H1 (cell line): ENCODE data around the gene FOXP4. TPM values are rescaled to one million over a fixed set of nuclear protein-coding genes. Genes with fewer than 3 reads are reported as not detected.

Source experiments
- CTCF ChIA-PET: fragments of 300-600 bp; sonication (Branson Sonifier 250); formaldehyde crosslinking; loops from one replicate; lab custom pipeline; 2021; ENCODE audit not compliant: partially characterized antibody; lab: Charles Lee
- POLR2A ChIA-PET: fragments of 300-600 bp; sonication (Branson Sonifier 250); formaldehyde crosslinking; loops from one replicate; lab custom pipeline; 2021; ENCODE audit warnings: inconsistent platforms; ENCODE audit not compliant: partially characterized antibody; lab: Charles Lee
- DNase-seq, 2 experiments: peaks; one replicate each; pipeline versions ENCODE4 v3.0.0 to v3.0.0-alpha.2; 2010 to 2022; ENCODE audit warnings: low spot score in 2 of 2, low read depth in 1 of 2, mixed read lengths in 1 of 2
- FAIRE-seq: peaks from 2 replicates; lab custom pipeline; 2011; peaks lifted over from hg19 to GRCh38; lab: Jason Lieb, UNC
- H2AFZ ChIP-seq: 2 replicates; pipeline ENCODE4 v1.8.1; 2012; ENCODE audit warnings: low read length, inconsistent platforms
- H2AK5ac ChIP-seq: 2 replicates; pipeline ENCODE4 v1.6.1; 2013; ENCODE audit warnings: low read depth, low read length
- H2BK120ac ChIP-seq: replicated peaks from 2 replicates; pipeline ENCODE3; 2013; ENCODE audit warnings: low read depth, low read length, inconsistent platforms
- H2BK12ac ChIP-seq: 2 replicates; pipeline ENCODE4 v1.6.1; 2013; ENCODE audit warnings: low read depth, low read length
- H2BK15ac ChIP-seq: 2 replicates; pipeline ENCODE4 v1.6.1; 2013; ENCODE audit warnings: low read length
- H2BK20ac ChIP-seq: 2 replicates; pipeline ENCODE4 v1.6.1; 2013; ENCODE audit warnings: low read length
- H2BK5ac ChIP-seq: 2 replicates; pipeline ENCODE4 v1.6.1; 2013; ENCODE audit warnings: low read depth, low read length
- H3K14ac ChIP-seq: 2 replicates; pipeline ENCODE4 v1.6.1; 2013; ENCODE audit warnings: inconsistent platforms; ENCODE audit not compliant: insufficient read length
- H3K18ac ChIP-seq: 2 replicates; pipeline ENCODE4 v1.6.1; 2013; ENCODE audit warnings: low read length; ENCODE audit errors: extremely low read depth
- H3K23ac ChIP-seq: 2 replicates; pipeline ENCODE4 v1.6.1; 2013; ENCODE audit warnings: inconsistent platforms; ENCODE audit not compliant: insufficient read length
- H3K23me2 ChIP-seq: 2 replicates; pipeline ENCODE4 v1.6.1; 2013; ENCODE audit warnings: low read depth, low read length
- H3K27ac ChIP-seq: 2 replicates; pipeline ENCODE4 v1.6.1; 2011; ENCODE audit warnings: low read depth, low read length, inconsistent platforms
- H3K27me3 ChIP-seq, 4 experiments: replicated peaks in 1 of 4; 1 replicate in 1 of 4; 2 replicates in 3 of 4; pipeline versions ENCODE4 v1.6.1 to v1.8.1; 2011 to 2013; ENCODE audit warnings: low read length in 3 of 4, mild to moderate bottlenecking in 3 of 4, inconsistent platforms in 2 of 4, mixed read lengths in 2 of 4, moderate library complexity in 1 of 4; ENCODE audit not compliant: control insufficient read depth in 3 of 4, insufficient read depth in 3 of 4; ENCODE audit errors: extremely low read depth in 1 of 4
- H3K36me3 ChIP-seq, 4 experiments: 2 replicates each; pipeline versions ENCODE4 v1.6.1 to v1.8.1; 2011 to 2013; ENCODE audit warnings: mild to moderate bottlenecking in 4 of 4, low read length in 3 of 4, moderate library complexity in 2 of 4, control low read depth in 1 of 4, inconsistent platforms in 1 of 4; ENCODE audit not compliant: insufficient read depth in 4 of 4, control insufficient read depth in 2 of 4
- H3K4ac ChIP-seq: replicated peaks from 2 replicates; pipeline ENCODE3; 2013; ENCODE audit warnings: low read length, low read depth, mixed read lengths, inconsistent platforms; ENCODE audit not compliant: insufficient read length
- H3K4me1 ChIP-seq, 4 experiments: replicated peaks in 1 of 4; 1 replicate in 1 of 4; 2 replicates in 3 of 4; pipeline versions ENCODE4 v1.6.1 to v1.8.1; 2011 to 2013; ENCODE audit warnings: low read length in 3 of 4, inconsistent platforms in 2 of 4, mixed read lengths in 1 of 4; ENCODE audit not compliant: insufficient read depth in 4 of 4, control insufficient read depth in 3 of 4
- H3K4me2 ChIP-seq, 2 experiments: 2 replicates each; pipeline versions ENCODE4 v1.6.1 to v1.8.1; 2011 to 2013; ENCODE audit warnings: low read depth in 2 of 2, low read length in 2 of 2, control low read depth in 1 of 2, inconsistent platforms in 1 of 2, mild to moderate bottlenecking in 1 of 2; ENCODE audit not compliant: insufficient read depth in 1 of 2
- H3K4me3 ChIP-seq, 4 experiments: fragments of 200-600, 300-600 bp in 1 of 4; sonication (generic), shearing (Covaris generic), sonication (Bioruptor Twin) in 1 of 4; 2 replicates each; pipeline versions ENCODE4 v1.5.1 to v1.8.1; 2011 to 2016; ENCODE audit warnings: low read length in 4 of 4, low read depth in 3 of 4, control low read depth in 2 of 4, inconsistent platforms in 2 of 4, mild to moderate bottlenecking in 2 of 4, mixed read lengths in 1 of 4, moderate library complexity in 1 of 4; ENCODE audit not compliant: insufficient read depth in 2 of 4; ENCODE audit errors: extremely low read depth in 1 of 4
- H3K56ac ChIP-seq: replicated peaks from 2 replicates; pipeline ENCODE3; 2013; ENCODE audit warnings: low read depth, mild to moderate bottlenecking, mixed read lengths, low read length, inconsistent platforms; ENCODE audit not compliant: insufficient read length
- H3K79me1 ChIP-seq: 2 replicates; pipeline ENCODE4 v1.6.1; 2013; ENCODE audit warnings: low read depth, low read length, control low read depth
- H3K79me2 ChIP-seq, 2 experiments: 2 replicates each; pipeline versions ENCODE4 v1.6.1 to v1.8.1; 2012 to 2013; ENCODE audit warnings: low read length in 2 of 2, mild to moderate bottlenecking in 2 of 2, inconsistent platforms in 1 of 2; ENCODE audit not compliant: insufficient read depth in 2 of 2, control insufficient read depth in 1 of 2
- H3K9ac ChIP-seq, 4 experiments: replicated peaks in 1 of 4; 1 replicate in 1 of 4; 2 replicates in 3 of 4; pipeline versions ENCODE4 v1.6.1 to v1.8.1; 2011 to 2013; ENCODE audit warnings: low read depth in 3 of 4, low read length in 3 of 4, control low read depth in 2 of 4, mild to moderate bottlenecking in 2 of 4, moderate library complexity in 2 of 4, inconsistent platforms in 1 of 4; ENCODE audit errors: extremely low read depth in 1 of 4
- H3K9me3 ChIP-seq, 2 experiments: 2 replicates each; pipeline versions ENCODE4 v1.6.1 to v1.8.1; 2012 to 2013; ENCODE audit warnings: mild to moderate bottlenecking in 2 of 2, moderate library complexity in 2 of 2, control low read depth in 1 of 2, inconsistent platforms in 1 of 2, low read depth in 1 of 2, low read length in 1 of 2, mixed read lengths in 1 of 2; ENCODE audit not compliant: insufficient read depth in 2 of 2
- H4K20me1 ChIP-seq, 2 experiments: replicated peaks in 1 of 2; 2 replicates each; pipeline versions ENCODE3 to v1.8.1; 2011 to 2013; ENCODE audit warnings: inconsistent platforms in 2 of 2, low read length in 2 of 2, mild to moderate bottlenecking in 1 of 2; ENCODE audit not compliant: insufficient read depth in 2 of 2, control insufficient read depth in 1 of 2
- H4K5ac ChIP-seq: 2 replicates; pipeline ENCODE4 v1.6.1; 2013; ENCODE audit warnings: low read length, low read depth, mixed read lengths, inconsistent platforms; ENCODE audit not compliant: insufficient read length
- H4K8ac ChIP-seq: 2 replicates; pipeline ENCODE4 v1.8.0; 2013; ENCODE audit warnings: mild to moderate bottlenecking, moderate library complexity, low read length, inconsistent platforms; ENCODE audit not compliant: insufficient read depth; ENCODE audit errors: extremely low read depth
- H4K91ac ChIP-seq: replicated peaks from 2 replicates; pipeline ENCODE3; 2013; ENCODE audit warnings: low read length, mixed read lengths, inconsistent platforms; ENCODE audit not compliant: insufficient read length
- CREB1 ChIP-seq: IDR thresholded peaks from 2 replicates; pipeline ENCODE4 v1.6.1; 2012; ENCODE audit warnings: inconsistent platforms
- GTF2F1 ChIP-seq: IDR thresholded peaks from 2 replicates; pipeline ENCODE4 v1.6.1; 2012; ENCODE audit warnings: low read depth, low read length, improper control_type of control experiment, borderline replicate concordance
- SP1 ChIP-seq: IDR thresholded peaks from 2 replicates; pipeline ENCODE4 v1.6.1; 2011; ENCODE audit warnings: low read depth, low read length
- TEAD4 ChIP-seq: IDR thresholded peaks from 2 replicates; pipeline ENCODE4 v1.6.1; 2012; ENCODE audit warnings: low read depth, low read length, inconsistent platforms, mixed read lengths
- YY1 ChIP-seq: IDR thresholded peaks from 2 replicates; pipeline ENCODE4 v1.6.1; 2011; ENCODE audit warnings: low read depth, mild to moderate bottlenecking, low read length
- WGBS, 2 experiments: shearing (Covaris generic) in 1 of 2; methylation state at CpG; one replicate each; pipeline versions ENCODE4 v1.1.6 to v1.1.7; 2013 to 2015; ENCODE audit warnings: low lambda C conversion rate in 2 of 2, mixed read lengths in 2 of 2, inconsistent platforms in 1 of 2, low coverage in 1 of 2, missing lambda C conversion rate in 1 of 2; ENCODE audit not compliant: insufficient replicate concordance in 2 of 2, insufficient coverage in 1 of 2, insufficient read length in 1 of 2; ENCODE audit errors: extremely low coverage in 1 of 2, missing lambda C conversion rate in 1 of 2; 5-methylcytosine and 5-hydroxymethylcytosine counted together
- polyA plus RNA-seq, 7 experiments: library from polyadenylated mRNA; depleted of rRNA in 3 of 7; stranded (reverse) in 5 of 7; unstranded in 2 of 7; fragments of >200 nt in 5 of 7; fragments of 200-250 nt in 2 of 7; gene quantifications; 1 replicate in 5 of 7; 2 replicates in 1 of 7; 4 replicates in 1 of 7; pipeline versions ENCODE4 v1.2.1 to v1.2.3, GENCODE V29; 2011 to 2013; ENCODE audit warnings: missing spikeins in 2 of 7, mixed read lengths in 2 of 7
- total RNA-seq: library from RNA; stranded (reverse); fragmentation: NEBNext Ultra II Directional; extraction: Animal tissue kit (Norgen Biotek cat#: 25700); gene quantifications from 2 replicates; pipeline ENCODE4 v1.2.1, GENCODE V29; 2021

Gene FOXP4
- total and polyA plus RNA-seq, 2 of the 8 experiments (the other 6 are each of a cell fraction or from before 2014, with no cell fraction given): 4.8 to 13.3 TPM

DNA sequence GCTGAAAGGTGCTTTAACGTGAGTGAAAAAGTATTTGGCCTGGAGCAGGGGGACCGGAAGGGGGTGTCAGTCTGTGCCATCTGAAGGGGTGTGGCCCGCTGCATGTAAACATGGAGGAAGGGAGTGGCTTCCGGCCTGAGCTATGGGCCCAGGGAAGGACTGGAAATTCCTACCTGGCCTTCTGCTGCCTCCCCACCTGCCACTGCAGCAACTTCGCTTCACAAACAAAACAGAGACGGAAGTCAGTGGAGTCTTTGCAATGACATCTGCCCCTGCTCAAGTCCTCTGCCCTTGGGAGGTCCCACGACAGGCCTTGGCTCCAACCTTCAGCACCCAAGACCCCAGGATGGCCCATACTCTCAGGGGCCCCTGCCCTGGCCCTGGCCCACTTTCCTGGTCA lies 28.1 kb upstream of the FOXP4 start:
- no peaks in the 10 kb centered on the region for H3K9me3 ChIP-seq
- CTCF ChIA-PET: interaction anchor here (0.6 to 1.9 kb wide), 12 partner anchors 9 to 302 kb away, joined by 3 to 7 read pairs (median 4); no protein-coding TSS in a partner anchor
- H3K36me3 ChIP-seq: no peaks in the 10 kb centered on the region
- no peaks in the 10 kb centered on the region for H4K20me1 ChIP-seq
- no peak overlapping the region for H2AK5ac ChIP-seq
- no peak for FAIRE-seq
- H3K56ac ChIP-seq: no peak overlapping the region
- no peak overlapping the region for H2BK20ac ChIP-seq
- no peak overlapping the region for H3K14ac ChIP-seq
- 62% methylated on average over 7 of the region's 7 CpGs; no CpG with 5 or more reads in 1 of the 2 experiments for WGBS, 2 experiments
- DNase-seq: no peak
- H3K23me2 ChIP-seq: no peaks in the 10 kb centered on the region
- no peak overlapping the region for H3K4me2 ChIP-seq
- H3K27ac ChIP-seq: no peak overlapping the region
- H2BK15ac ChIP-seq: no peak overlapping the region
- no peak overlapping the region for H2BK5ac ChIP-seq
- POLR2A ChIA-PET: interaction anchor here (1.0 kb wide), 1 partner anchor 9 kb away, joined by 3 read pairs; no protein-coding TSS in a partner anchor
- peak overlapping the region in 1 of 4 experiments; percentile 6; a peak in 1 of 7 replicates for H3K9ac ChIP-seq
- no peaks in the 10 kb centered on the region for H3K79me1 ChIP-seq
- peak overlapping the region; percentile 26; the same call in 1 of the 2 replicates for H2AFZ ChIP-seq
- H4K5ac ChIP-seq: no peak overlapping the region
- no peaks in the 10 kb centered on the region for H3K79me2 ChIP-seq
- H3K4ac ChIP-seq: no peak overlapping the region
- no peak overlapping the region for H3K18ac ChIP-seq
- 0 out of 2 replicates have a peak overlapping the region, but pooled peaks have one; percentile 27 for H2BK12ac ChIP-seq
- peaks cover 0 to 9% (median under 1%) of the 10 kb centered on the region in 4 experiments; a peak in 3 of 7 replicates for H3K4me1 ChIP-seq
- H4K8ac ChIP-seq: no peak overlapping the region
- H3K4me3 ChIP-seq: no peak overlapping the region
- TF ChIP-seq YY1 (0 out of 2 replicates have a peak, but pooled peaks have one; percentile 31), CREB1 (0 out of 2 replicates have a peak, but pooled peaks have one; percentile 24), TEAD4 (0 out of 2 replicates have a peak, but pooled peaks have one; percentile 24), GTF2F1 (no peak), SP1 (0 out of 2 replicates have a peak, but pooled peaks have one; percentile 10)
- TF ChIP-seq, all 59 proteins: peak for 4
- Histone ChIP-seq H3K27me3 (peaks cover 0 to 8% (median under 1%) of the 10 kb centered on the region in 4 experiments; a peak in 3 of 7 replicates), H3K23ac (no peak overlapping the region), H2BK120ac (no peak overlapping the region), H4K91ac (no peak overlapping the region)
